Measurements from ENCODE around the gene VSTM5.

GRCh38 chr11:93832780-93833179 lies 17.6 kb downstream of the VSTM5 start:
- TF ChIP-seq POLR2A (IDR thresholded peaks at IDR 0.05; ENCODE audit: low read length) (no peak), GATA1 (IDR thresholded peaks at IDR 0.05; ENCODE audit: low read depth, low read length) (no peak)

Measured in erythroblast (primary cell).